ENCODE measurements around the gene BPGM. TPM values are rescaled to one million over a fixed set of nuclear protein-coding genes. Genes with fewer than 3 reads are reported as not detected.

BPGM gene
- total RNA-seq, 1 donor from 2014 or later: 13.3 TPM

DNA sequence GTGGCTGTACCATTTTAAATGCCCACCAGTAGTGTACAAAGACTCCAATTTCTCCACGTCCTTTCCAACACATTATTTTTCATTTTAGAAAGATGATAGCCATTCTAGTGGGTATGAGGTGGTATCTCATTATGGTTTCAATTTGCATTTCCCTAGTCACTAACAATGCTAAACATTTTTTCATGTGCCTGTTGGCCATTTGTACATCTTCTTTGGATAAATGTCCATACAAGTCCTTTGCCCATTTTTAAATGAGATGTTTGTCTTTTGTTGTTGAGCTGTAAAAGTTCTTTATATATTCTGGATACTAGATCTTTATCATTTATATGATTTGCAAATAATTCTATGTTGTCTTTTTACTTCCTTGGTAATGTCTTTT, 18.9 kb upstream of the BPGM start:
- Mint-ChIP-seq H3K27me3 (ENCODE audit: low read depth) (peaks cover 58% of the 10 kb centered on the region), H3K36me3 (no peaks in the 10 kb centered on the region), H3K9me3 (peaks cover 3% of the 10 kb centered on the region), H3K4me1 (no peaks in the 10 kb centered on the region), H3K27ac (no peak overlapping the region), H3K4me3 (no peak overlapping the region)
- no peak for DNase-seq (ENCODE audit: low spot score in 2 of 2, unreplicated experiment in 2 of 2)
- TF ChIP-seq, protein P1, sequence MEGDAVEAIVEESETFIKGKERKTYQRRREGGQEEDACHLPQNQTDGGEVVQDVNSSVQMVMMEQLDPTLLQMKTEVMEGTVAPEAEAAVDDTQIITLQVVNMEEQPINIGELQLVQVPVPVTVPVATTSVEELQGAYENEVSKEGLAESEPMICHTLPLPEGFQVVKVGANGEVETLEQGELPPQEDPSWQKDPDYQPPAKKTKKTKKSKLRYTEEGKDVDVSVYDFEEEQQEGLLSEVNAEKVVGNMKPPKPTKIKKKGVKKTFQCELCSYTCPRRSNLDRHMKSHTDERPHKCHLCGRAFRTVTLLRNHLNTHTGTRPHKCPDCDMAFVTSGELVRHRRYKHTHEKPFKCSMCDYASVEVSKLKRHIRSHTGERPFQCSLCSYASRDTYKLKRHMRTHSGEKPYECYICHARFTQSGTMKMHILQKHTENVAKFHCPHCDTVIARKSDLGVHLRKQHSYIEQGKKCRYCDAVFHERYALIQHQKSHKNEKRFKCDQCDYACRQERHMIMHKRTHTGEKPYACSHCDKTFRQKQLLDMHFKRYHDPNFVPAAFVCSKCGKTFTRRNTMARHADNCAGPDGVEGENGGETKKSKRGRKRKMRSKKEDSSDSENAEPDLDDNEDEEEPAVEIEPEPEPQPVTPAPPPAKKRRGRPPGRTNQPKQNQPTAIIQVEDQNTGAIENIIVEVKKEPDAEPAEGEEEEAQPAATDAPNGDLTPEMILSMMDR (IDR thresholded peaks at IDR 0.05; ENCODE audit: unreplicated experiment): no peak

DNA sequence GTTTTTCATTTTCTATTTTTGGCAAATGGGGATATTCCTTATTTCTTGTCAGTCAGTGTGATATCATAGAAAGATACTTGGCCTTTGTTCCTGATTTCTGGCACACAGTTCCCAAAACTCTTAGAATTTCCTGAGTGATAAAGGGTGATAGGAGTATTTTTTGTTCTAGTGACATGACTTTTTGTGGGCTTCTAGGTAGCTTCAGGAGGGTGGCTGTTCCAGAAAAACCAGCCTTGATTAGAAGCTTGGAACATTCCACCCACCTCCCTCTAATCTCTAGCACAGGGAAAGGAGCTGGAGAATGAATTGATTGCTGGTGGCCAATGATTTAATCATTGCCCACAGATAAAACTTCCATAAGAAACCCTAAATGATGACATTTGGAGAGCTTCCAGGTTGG, 17.2 kb upstream of the BPGM start:
- Mint-ChIP-seq H3K9me3 (peaks cover 3% of the 10 kb centered on the region), H3K36me3 (no peaks in the 10 kb centered on the region), H3K27me3 (ENCODE audit: low read depth) (peaks cover 52% of the 10 kb centered on the region), H3K27ac (no peak overlapping the region), H3K4me1 (no peaks in the 10 kb centered on the region), H3K4me3 (no peak overlapping the region)
- no peak for DNase-seq (ENCODE audit: low spot score in 2 of 2, unreplicated experiment in 2 of 2)
- TF ChIP-seq, protein P1 (IDR thresholded peaks at IDR 0.05; ENCODE audit: unreplicated experiment): no peak

DNA sequence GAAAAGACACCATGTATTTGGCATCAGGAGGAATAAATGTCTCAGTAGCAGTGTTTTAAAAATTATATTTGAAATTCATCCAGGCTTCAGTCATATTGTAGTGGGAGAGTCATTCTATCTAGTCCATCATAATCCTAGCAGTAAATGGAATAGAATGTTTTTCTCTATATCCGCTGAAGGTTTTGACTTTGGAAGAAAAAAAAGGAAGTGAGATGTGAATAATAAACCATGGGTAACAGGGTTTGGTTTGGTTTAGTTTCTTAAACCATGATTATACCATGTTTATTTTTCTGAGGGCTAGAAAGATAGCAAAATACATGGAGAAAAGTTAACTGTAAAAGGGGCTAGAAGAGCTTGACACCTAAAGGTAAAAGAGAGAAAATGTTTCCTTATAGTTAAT, 16.4 kb upstream of the BPGM start:
- Mint-ChIP-seq H3K4me1 (no peaks in the 10 kb centered on the region), H3K27me3 (ENCODE audit: low read depth) (peaks cover 44% of the 10 kb centered on the region), H3K4me3 (no peak overlapping the region), H3K36me3 (no peaks in the 10 kb centered on the region), H3K9me3 (peaks cover 3% of the 10 kb centered on the region), H3K27ac (no peak overlapping the region)
- TF ChIP-seq, protein P1 (IDR thresholded peaks at IDR 0.05; ENCODE audit: unreplicated experiment): no peak
- DNase-seq (ENCODE audit: low spot score in 2 of 2, unreplicated experiment in 2 of 2): no peak

DNA sequence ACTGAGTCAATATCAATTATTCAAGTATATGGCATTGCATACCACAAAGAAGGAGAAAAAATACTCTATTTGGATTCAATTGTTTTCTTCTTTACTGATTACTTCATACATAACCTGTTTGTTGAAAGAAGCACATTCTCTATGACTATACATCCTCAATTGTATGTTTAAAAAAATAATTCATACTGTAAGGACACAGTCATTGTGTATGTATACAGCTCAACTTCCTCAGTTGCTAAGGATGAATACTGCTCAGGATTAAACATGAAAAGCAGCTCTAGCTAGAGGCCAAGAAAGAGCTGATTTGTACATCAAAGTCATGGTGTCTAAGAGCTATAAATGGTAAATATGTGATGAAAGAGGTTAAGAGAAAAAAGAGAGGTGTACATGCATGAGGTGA, 15.8 kb upstream of the BPGM start:
- peaks cover 3% of the 10 kb centered on the region for H3K9me3 Mint-ChIP-seq
- TF ChIP-seq, protein P1 (IDR thresholded peaks at IDR 0.05; ENCODE audit: unreplicated experiment): no peak
- H3K4me3 Mint-ChIP-seq: no peak overlapping the region
- H3K27ac Mint-ChIP-seq: no peak overlapping the region
- no peaks in the 10 kb centered on the region for H3K4me1 Mint-ChIP-seq
- H3K36me3 Mint-ChIP-seq: no peaks in the 10 kb centered on the region
- H3K27me3 Mint-ChIP-seq (ENCODE audit: low read depth): peaks cover 39% of the 10 kb centered on the region
- DNase-seq (ENCODE audit: low spot score in 2 of 2, unreplicated experiment in 2 of 2): no peak

DNA sequence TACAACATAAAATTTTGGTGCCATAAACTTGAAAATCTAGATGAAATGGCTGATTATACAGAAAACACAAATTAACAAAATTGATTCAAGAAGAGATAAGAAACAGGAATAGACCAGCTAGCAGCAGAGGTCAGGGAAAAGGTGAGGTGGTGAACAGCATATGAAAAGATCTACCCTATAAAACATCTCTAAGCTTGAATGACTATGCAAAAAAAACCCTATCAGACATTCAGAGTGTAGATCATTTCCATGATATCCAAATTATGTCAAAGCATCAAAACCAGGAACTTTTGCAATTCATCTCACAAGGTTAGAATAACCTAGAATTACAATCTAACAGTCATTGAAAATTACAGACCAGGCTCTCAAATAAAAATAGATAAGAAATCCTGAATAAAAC, 14.6 kb upstream of the BPGM start:
- no peak overlapping the region for H3K4me3 Mint-ChIP-seq
- H3K9me3 Mint-ChIP-seq: peaks cover 3% of the 10 kb centered on the region
- H3K36me3 Mint-ChIP-seq: no peaks in the 10 kb centered on the region
- DNase-seq (ENCODE audit: low spot score in 2 of 2, unreplicated experiment in 2 of 2): no peak
- H3K4me1 Mint-ChIP-seq: no peaks in the 10 kb centered on the region
- TF ChIP-seq, protein P1 (IDR thresholded peaks at IDR 0.05; ENCODE audit: unreplicated experiment): no peak
- H3K27me3 Mint-ChIP-seq (ENCODE audit: low read depth): peaks cover 27% of the 10 kb centered on the region
- no peak overlapping the region for H3K27ac Mint-ChIP-seq

DNA sequence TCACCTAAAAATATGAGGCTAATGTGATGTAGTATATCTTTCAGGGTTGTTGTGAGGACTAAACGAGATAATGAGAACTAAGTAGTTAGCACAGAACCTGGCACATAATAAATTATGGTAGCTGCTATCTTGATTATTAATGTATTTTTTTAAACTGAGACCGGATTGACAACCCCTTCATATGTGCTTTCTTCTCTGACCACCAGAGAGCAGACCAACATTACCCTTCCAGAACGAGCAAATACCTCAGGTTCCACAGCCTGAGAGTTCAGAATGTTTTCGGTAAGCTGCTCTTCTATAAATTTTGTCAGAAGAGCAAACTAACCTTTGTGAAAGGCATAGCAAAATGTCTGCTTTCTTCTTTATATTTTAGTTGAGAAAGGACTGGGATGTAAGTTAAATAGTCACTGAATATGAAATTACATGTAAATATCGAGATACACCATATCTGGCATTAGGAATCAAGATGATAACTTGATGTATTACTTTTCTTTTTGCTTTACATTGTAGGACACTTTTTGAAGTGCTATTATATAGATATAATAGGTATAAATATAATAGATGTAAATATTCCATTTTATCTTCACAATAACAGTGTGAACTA, 13.6 kb upstream of the BPGM start:
- no peaks in the 10 kb centered on the region for H3K36me3 Mint-ChIP-seq
- peaks cover 17% of the 10 kb centered on the region for H3K27me3 Mint-ChIP-seq (ENCODE audit: low read depth)
- peaks cover 3% of the 10 kb centered on the region for H3K9me3 Mint-ChIP-seq
- H3K4me3 Mint-ChIP-seq: no peak overlapping the region
- H3K27ac Mint-ChIP-seq: no peak overlapping the region
- DNase-seq (ENCODE audit: low spot score in 2 of 2, unreplicated experiment in 2 of 2): no peak
- H3K4me1 Mint-ChIP-seq: no peaks in the 10 kb centered on the region
- TF ChIP-seq, protein P1 (IDR thresholded peaks at IDR 0.05; ENCODE audit: unreplicated experiment): no peak
